PC-3 (cell line): ENCODE data around the gene MGAT4B.

ENCODE experiments used
- EZH2 ChIP-seq: fragments of 300-600 bp; sonication (generic); IDR thresholded peaks from one replicate; pipeline ENCODE4 v1.6.1; 2017; ENCODE audit warnings: antibody characterized with exemption, mild to moderate bottlenecking, low read length; ENCODE audit not compliant: unreplicated experiment
- EZH2phosphoT487 ChIP-seq: fragments of 300-600 bp; sonication (generic); IDR thresholded peaks from 2 replicates; pipeline ENCODE4 v1.6.1; 2018; ENCODE audit warnings: mild to moderate bottlenecking, antibody characterized with exemption, low read length, borderline replicate concordance

- TF ChIP-seq EZH2phosphoT487, result no peak
- no peak for TF ChIP-seq EZH2
Measured at GRCh38 chr5:179765400-179765799, 41.3 kb downstream of the MGAT4B start.
